Spleen (tissue), 11 donors: ENCODE data around the gene COX7A2L. TPM values are rescaled to one million over a fixed set of nuclear protein-coding genes. Genes with fewer than 3 reads are reported as not detected.

Experiments
- DNase-seq: peaks from one replicate; pipeline ENCODE4 v3.0.0-alpha.2; 2020
- H3K27ac ChIP-seq, 8 donors: fragments of 200-600 bp; sonication (generic) in 7 of 8; 1 replicate in 4 of 8; 2 replicates in 4 of 8; pipeline versions ENCODE4 v1.5.0 to v1.8.0; 2016 to 2021; ENCODE audit warnings: inconsistent platforms in 4 of 8, mild to moderate bottlenecking in 4 of 8, moderate library complexity in 1 of 8
- H3K27me3 ChIP-seq, 7 donors: fragments of 200-600 bp; sonication (generic) in 6 of 7; replicated peaks in 1 of 7; 1 replicate in 4 of 7; 2 replicates in 3 of 7; pipeline versions ENCODE4 v1.5.0 to v1.8.0; 2016 to 2021; ENCODE audit warnings: inconsistent platforms in 3 of 7, mild to moderate bottlenecking in 1 of 7
- H3K36me3 ChIP-seq, 6 donors: fragments of 200-600 bp; sonication (generic) in 5 of 6; 1 replicate in 4 of 6; 2 replicates in 2 of 6; pipeline versions ENCODE4 v1.5.0 to v1.8.0; 2016 to 2021; ENCODE audit warnings: inconsistent platforms in 2 of 6
- H3K4me1 ChIP-seq, 6 donors: fragments of 200-600 bp; sonication (generic) in 5 of 6; 1 replicate in 3 of 6; 2 replicates in 3 of 6; pipeline versions ENCODE4 v1.5.0 to v1.8.0; 2016 to 2021; ENCODE audit warnings: inconsistent platforms in 3 of 6
- H3K4me3 ChIP-seq, 8 donors: fragments of 200-600 bp; sonication (generic) in 7 of 8; 1 replicate in 4 of 8; 2 replicates in 4 of 8; pipeline versions ENCODE4 v1.5.0 to v1.8.0; 2016 to 2021; ENCODE audit warnings: inconsistent platforms in 4 of 8, mild to moderate bottlenecking in 4 of 8, moderate library complexity in 2 of 8
- H3K9me3 ChIP-seq, 8 donors: fragments of 200-600 bp; sonication (generic) in 7 of 8; 1 replicate in 4 of 8; 2 replicates in 4 of 8; pipeline versions ENCODE4 v1.5.0 to v1.8.0; 2016 to 2021; ENCODE audit warnings: inconsistent platforms in 4 of 8
- CTCF ChIP-seq, 11 experiments: fragments of 200-600 bp in 7 of 11; fragments of 450-650 bp in 4 of 11; sonication (generic) in 4 of 11; IDR thresholded peaks in 8 of 11; conservative IDR thresholded peaks in 3 of 11; 1 replicate in 7 of 11; 2 replicates in 4 of 11; pipeline versions ENCODE4 v1.4.0 to v1.8.0; 2016 to 2021; ENCODE audit warnings: antibody characterized with exemption in 11 of 11, inconsistent platforms in 4 of 11, mild to moderate bottlenecking in 1 of 11
- POLR2A ChIP-seq, 3 donors: fragments of 450-650 bp; IDR thresholded peaks; one replicate each; pipeline ENCODE4 v1.5.1; 2017; ENCODE audit warnings: antibody characterized with exemption in 3 of 3, mild to moderate bottlenecking in 1 of 3
- POLR2AphosphoS5 ChIP-seq, 3 donors: sonication (generic); formaldehyde crosslinking; IDR thresholded peaks; one replicate each; pipeline ENCODE4 v1.5.1; 2017; ENCODE audit warnings: antibody characterized with exemption in 3 of 3
- WGBS, 5 donors: extraction: QIAGEN DNeasy Blood & Tissue Kit in 3 of 5; methylation state at CpG; one replicate each; pipeline versions ENCODE4 v1.1.5 to v1.1.7; 2013 to 2018; 5-methylcytosine and 5-hydroxymethylcytosine counted together
- intact Hi-C: fragments of 100-400 bp; cut with DNase I; formaldehyde crosslinking; loops from one replicate; pipeline ENCODE4 v1.15.0; 2023; ENCODE audit warnings: low total_unique reads
- polyA plus RNA-seq, 3 donors: library from polyadenylated mRNA; stranded (reverse); fragments of 200-250 nt; gene quantifications; one replicate each; pipeline ENCODE4 v1.2.1, GENCODE V29; 2013
- total RNA-seq, 7 donors: library from RNA; depleted of rRNA in 3 of 7; stranded (reverse); fragments of >200 nt in 3 of 7; fragmentation: NEBNext Ultra II Directional in 4 of 7; extraction: Animal tissue kit (Norgen Biotek cat#: 25700) in 4 of 7; gene quantifications; one replicate each; pipeline versions ENCODE4 v1.1.0 to v1.2.1, GENCODE V29; 2016 to 2021
- donor health status: healthy with polysubstance abuse.
- donor health status: DM: no; HTN: no; CAD: no; lungs with moderate emphysema.
- donor health status: DM: no; HTN: no; CAD: no.
- donor health status: Bipolar disorder and iron deficiency.
- donor health status: healthy.
- donor health status: DM: no; HTN: no; CAD: no.
- donor health status: DM: yes; HTN: yes; CAD: no.

The COX7A2L gene
- total and polyA plus RNA-seq, 10 donors: 63.3 to 144 (median 101) TPM

GRCh38 chr2:42390401-42390969 is 29.5 kb upstream of the COX7A2L start:
- Histone ChIP-seq H3K9me3 (no peaks in the 10 kb centered on the region), H3K27me3 (no peaks in the 10 kb centered on the region), H3K4me1 (no peaks in the 10 kb centered on the region), H3K4me3 (no peak overlapping the region), H3K27ac (no peak overlapping the region), H3K36me3 (no peaks in the 10 kb centered on the region)
- intact Hi-C loops: no loop called here
- no peak for DNase-seq
- TF ChIP-seq POLR2AphosphoS5 (IDR thresholded peaks at IDR 0.05) (no peak), POLR2A (IDR thresholded peaks at IDR 0.05) (no peak), CTCF (IDR thresholded peaks at IDR 0.05 in 8 of 11, conservative IDR thresholded peaks at IDR 0.05 in 3 of 11) (no peak)
- 76 to 86% (median 85%) methylated on average over 5 of the region's 5 CpGs for WGBS, 5 donors

- no peaks in the 10 kb centered on the region for H3K27me3 ChIP-seq
- no peaks in the 10 kb centered on the region for H3K4me1 ChIP-seq
- DNase-seq: no peak
- WGBS, 5 donors: 83 to 95% (median 88%) methylated on average over 5 of the region's 5 CpGs
- H3K4me3 ChIP-seq: no peak overlapping the region
- no peaks in the 10 kb centered on the region for H3K36me3 ChIP-seq
- no peak overlapping the region for H3K27ac ChIP-seq
- H3K9me3 ChIP-seq: no peaks in the 10 kb centered on the region
- TF ChIP-seq POLR2AphosphoS5 (IDR thresholded peaks at IDR 0.05): no peak
- TF ChIP-seq CTCF (IDR thresholded peaks at IDR 0.05 in 8 of 11, conservative IDR thresholded peaks at IDR 0.05 in 3 of 11): peak in 5 of 11 experiments; percentile 7 to 36 (median 29)
- no peak for TF ChIP-seq POLR2A (IDR thresholded peaks at IDR 0.05)
- intact Hi-C loops: no loop called here
These were observed 25.7 kb upstream of the COX7A2L start for GRCh38 chr2:42386682-42387081.

GRCh38 chr2:42385225-42385624 is 24.2 kb upstream of the COX7A2L start:
- intact Hi-C loops: no loop called here
- TF ChIP-seq POLR2AphosphoS5 (IDR thresholded peaks at IDR 0.05) (no peak), POLR2A (IDR thresholded peaks at IDR 0.05) (no peak), CTCF (IDR thresholded peaks at IDR 0.05 in 8 of 11, conservative IDR thresholded peaks at IDR 0.05 in 3 of 11) (no peak)
- Histone ChIP-seq H3K27ac (no peak overlapping the region), H3K4me3 (no peak overlapping the region), H3K27me3 (no peaks in the 10 kb centered on the region), H3K4me1 (no peaks in the 10 kb centered on the region), H3K9me3 (no peaks in the 10 kb centered on the region), H3K36me3 (no peaks in the 10 kb centered on the region)
- DNase-seq: no peak
- 73 to 82% (median 80%) methylated on average over 7 of the region's 7 CpGs for WGBS, 5 donors

GRCh38 chr2:42383855-42384530 is 23.0 kb upstream of the COX7A2L start:
- DNase-seq: no peak
- no peaks in the 10 kb centered on the region for H3K9me3 ChIP-seq
- no peaks in the 10 kb centered on the region for H3K36me3 ChIP-seq
- H3K4me1 ChIP-seq: no peaks in the 10 kb centered on the region
- TF ChIP-seq CTCF (IDR thresholded peaks at IDR 0.05 in 8 of 11, conservative IDR thresholded peaks at IDR 0.05 in 3 of 11) (no peak), POLR2A (IDR thresholded peaks at IDR 0.05) (no peak), POLR2AphosphoS5 (IDR thresholded peaks at IDR 0.05) (no peak)
- no peaks in the 10 kb centered on the region for H3K27me3 ChIP-seq
- 83 to 91% (median 90%) methylated on average over 10 to 11 of the region's 11 CpGs for WGBS, 5 donors
- H3K27ac ChIP-seq: no peak overlapping the region
- no peak overlapping the region for H3K4me3 ChIP-seq
- intact Hi-C loops: no loop called here
